Right lung (tissue), 5 donors: ENCODE results near the gene WDR18. TPM values are rescaled to one million over a fixed set of nuclear protein-coding genes. Genes with fewer than 3 reads are reported as not detected.
"Not testable (repeated sequence)": the region's sequence is repeated elsewhere in the genome, so short reads cannot be mapped to it uniquely, and the experiment has no call there.

Source experiments
- DNase-seq, 2 donors: peaks; one replicate each; pipeline ENCODE4 v3.0.0-alpha.2; 2013
- polyA plus RNA-seq, 5 donors: library from polyadenylated mRNA; unstranded; fragments of 120-200 nt; gene quantifications; one replicate each; pipeline versions ENCODE4 v1.2.1 to v1.2.3, GENCODE V29; 2013; ENCODE audit warnings: inconsistent platforms in 1 of 5, low replicate concordance in 1 of 5; ENCODE audit not compliant: insufficient read length in 5 of 5, insufficient read depth in 1 of 5

The WDR18 gene
- polyA plus RNA-seq, 5 donors, result 22.3 to 47.6 (median 30.8) TPM

GRCh38 chr19:1017906-1018305 is 33.8 kb downstream of the WDR18 start:
- no peak for DNase-seq

GRCh38 chr19:1018393-1018792 is 34.2 kb downstream of the WDR18 start:
- no peak for DNase-seq

GRCh38 chr19:1018932-1019615 is 34.9 kb downstream of the WDR18 start:
- no peak for DNase-seq

- no peak for DNase-seq
Measured at GRCh38 chr19:1019616-1019961, 35.4 kb downstream of the WDR18 start.

GRCh38 chr19:1019980-1020867 is 36.1 kb downstream of the WDR18 start:
- DNase-seq, result no peak

- DNase-seq, result peak; percentile 98
Measured at GRCh38 chr19:1020868-1021425, 36.8 kb downstream of the WDR18 start, which contains the start of gene TMEM259. Gene TMEM259 (minus strand): TSS chr19:1021123. CDS start chr19:1020996, 127 bp downstream.

- DNase-seq, result not testable (repeated sequence)
Measured at GRCh38 chr19:1023883-1024188, 39.7 kb downstream of the WDR18 start.

GRCh38 chr19:1025080-1025479 is 40.9 kb downstream of the WDR18 start:
- not testable (repeated sequence) for DNase-seq

- DNase-seq, result peak; percentile 85 to 88
Measured at GRCh38 chr19:1025960-1026782, 42.0 kb downstream of the WDR18 start, which contains the start of gene CNN2. Gene CNN2 (plus strand): TSS chr19:1026608. CDS start chr19:1026662, 54 bp downstream.

GRCh38 chr19:1026783-1027649 is 42.9 kb downstream of the WDR18 start:
- no peak for DNase-seq

GRCh38 chr19:1027650-1028061 is 43.5 kb downstream of the WDR18 start:
- DNase-seq, result no peak

GRCh38 chr19:1028062-1028926 is 44.1 kb downstream of the WDR18 start:
- peak; percentile 87 to 89 for DNase-seq

GRCh38 chr19:1032264-1032867 is 48.2 kb downstream of the WDR18 start:
- DNase-seq, result no peak

GRCh38 chr19:1035998-1036621 is 52.0 kb downstream of the WDR18 start:
- no peak for DNase-seq

- DNase-seq, result no peak
Measured at GRCh38 chr19:1037621-1038064, 53.5 kb downstream of the WDR18 start.

- DNase-seq, result no peak
Measured at GRCh38 chr19:1038978-1039645, 55.0 kb downstream of the WDR18 start.

- DNase-seq, result peak; percentile 96
Measured at GRCh38 chr19:1039646-1040475, 55.7 kb downstream of the WDR18 start, which contains the start of gene ABCA7. Gene ABCA7 (plus strand): TSS chr19:1040107. CDS start chr19:1041362, 1,255 bp downstream.
